Activated naive CD4-positive, alpha-beta T cell treated with anti-CD3 and anti-CD28 coated beads, Interleukin-2, amount 50 U/mL, for 72 hours (primary cell): ENCODE data around the gene AP4S1. TPM values are rescaled to one million over a fixed set of nuclear protein-coding genes. Genes with fewer than 3 reads are reported as not detected.
A peak's percentile ranks its signal among the peaks of the same experiment; 100 is the strongest.

Experiments used
- ATAC-seq, 2 donors: fragments of 150-1000 bp; cut with Tn5 transposase; 2 replicates each; pipeline ENCODE4 v1.10.0; 2021; ENCODE audit warnings: mild to moderate bottlenecking in 2 of 2, moderate library complexity in 2 of 2
- DNase-seq, 2 donors: peaks; one replicate each; pipeline ENCODE4 v3.0.0; 2021 to 2022; ENCODE audit warnings: low spot score in 2 of 2
- H3K27ac Mint-ChIP-seq, 2 donors: one replicate each; pipeline ENCODE4 v1.8.0; 2022; ENCODE audit warnings: mild to moderate bottlenecking in 2 of 2, mixed read lengths in 2 of 2
- H3K36me3 Mint-ChIP-seq, 2 donors: one replicate each; pipeline ENCODE4 v1.8.0; 2022; ENCODE audit warnings: mixed read lengths in 2 of 2
- H3K9me3 Mint-ChIP-seq, 2 donors: one replicate each; pipeline ENCODE4 v1.8.0; 2022; ENCODE audit warnings: mixed read lengths in 2 of 2
- total RNA-seq, 2 donors: library from RNA; stranded (reverse); gene quantifications; one replicate each; pipeline ENCODE4 v1.2.3, GENCODE V29; 2022

AP4S1 gene
- total RNA-seq, 2 donors from 2014 or later: 2.8 to 4.0 TPM

DNA sequence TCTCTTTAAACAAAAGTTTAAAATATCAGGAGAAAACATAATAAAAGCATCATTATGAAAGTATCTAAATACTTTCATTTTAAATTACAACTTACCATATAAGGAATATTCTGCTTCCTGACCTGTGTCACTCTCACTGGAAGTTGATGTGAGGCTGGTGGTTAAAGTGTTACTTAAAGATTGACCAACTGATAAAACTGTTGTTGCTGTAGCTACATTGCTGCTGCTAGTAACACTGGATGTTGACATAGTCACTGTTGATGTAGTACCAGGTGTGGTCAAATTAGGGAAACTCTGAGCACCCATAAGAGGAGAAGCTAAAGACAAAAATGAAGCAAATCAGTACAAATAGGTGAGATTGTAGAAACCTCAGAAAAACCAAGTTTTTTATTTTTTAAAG, 102.2 kb downstream of the AP4S1 start:
- Mint-ChIP-seq H3K9me3 (no peaks in the 10 kb centered on the region), H3K36me3 (peaks cover 5 to 22% of the 10 kb centered on the region in 2 donors)

DNA sequence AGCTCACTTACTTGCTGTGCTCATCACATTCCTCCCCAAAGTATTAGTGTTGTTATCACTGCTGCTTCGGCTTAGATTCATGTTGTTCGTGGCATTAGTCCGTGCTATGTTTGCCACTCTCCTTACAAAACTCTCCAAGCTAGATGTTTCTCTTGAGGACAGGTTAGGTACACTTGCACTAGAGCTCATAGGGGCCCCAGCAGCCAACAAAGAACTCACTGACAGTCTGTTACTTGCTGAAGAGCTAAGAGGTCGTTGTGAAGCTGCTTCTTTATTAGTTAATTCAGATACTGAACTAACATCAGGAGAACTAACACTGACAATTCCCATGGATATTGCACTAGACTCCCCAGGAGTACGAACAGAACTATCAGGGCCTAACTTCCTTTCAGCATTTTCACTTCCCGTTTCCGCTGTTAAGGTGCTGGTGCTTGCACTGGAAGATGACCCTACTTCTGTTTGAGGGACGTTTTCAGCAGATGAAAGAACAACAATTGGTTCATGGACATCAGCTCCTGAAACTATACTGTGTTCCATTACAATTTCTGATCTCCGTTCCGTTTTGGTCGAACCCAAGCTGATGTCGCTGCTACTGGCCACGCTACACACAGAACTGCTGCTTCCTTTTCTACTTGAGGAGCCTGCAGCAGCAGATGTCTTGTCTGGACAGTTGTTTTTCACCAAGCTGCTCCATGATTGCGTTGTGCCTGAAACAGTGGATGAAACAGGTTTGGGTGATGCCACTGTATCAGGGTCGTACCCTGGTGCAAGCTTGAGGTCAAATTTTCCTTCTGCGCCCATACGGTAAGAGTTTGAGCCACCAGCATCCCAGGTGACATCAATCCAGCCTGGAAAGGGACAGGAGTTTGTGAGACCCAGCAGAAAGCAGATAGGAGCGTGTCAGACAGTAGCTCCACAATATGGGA, 103.4 kb downstream of the AP4S1 start:
- H3K36me3 Mint-ChIP-seq: peaks cover 5 to 23% of the 10 kb centered on the region in 2 donors
- H3K27ac Mint-ChIP-seq: peak overlapping the region in 1 of 2 donors; percentile 57
- no peak for DNase-seq
- no peaks in the 10 kb centered on the region for H3K9me3 Mint-ChIP-seq
- no peak for ATAC-seq

More for the DNA sequence above, 102.2 kb downstream of the AP4S1 start:
- H3K27ac Mint-ChIP-seq: no peak overlapping the region
- DNase-seq: peak in 1 of 2 donors; percentile 25
- peak; percentile 82 to 92 for ATAC-seq

- H3K27ac Mint-ChIP-seq: peak overlapping the region in 1 of 2 donors; percentile 25
- DNase-seq: no peak
- peaks cover 10 to 18% of the 10 kb centered on the region in 2 donors for H3K36me3 Mint-ChIP-seq
- no peak for ATAC-seq
- no peaks in the 10 kb centered on the region for H3K9me3 Mint-ChIP-seq
These were observed 107.7 kb downstream of the AP4S1 start for GRCh38 chr14:31133133-31133532.

DNA sequence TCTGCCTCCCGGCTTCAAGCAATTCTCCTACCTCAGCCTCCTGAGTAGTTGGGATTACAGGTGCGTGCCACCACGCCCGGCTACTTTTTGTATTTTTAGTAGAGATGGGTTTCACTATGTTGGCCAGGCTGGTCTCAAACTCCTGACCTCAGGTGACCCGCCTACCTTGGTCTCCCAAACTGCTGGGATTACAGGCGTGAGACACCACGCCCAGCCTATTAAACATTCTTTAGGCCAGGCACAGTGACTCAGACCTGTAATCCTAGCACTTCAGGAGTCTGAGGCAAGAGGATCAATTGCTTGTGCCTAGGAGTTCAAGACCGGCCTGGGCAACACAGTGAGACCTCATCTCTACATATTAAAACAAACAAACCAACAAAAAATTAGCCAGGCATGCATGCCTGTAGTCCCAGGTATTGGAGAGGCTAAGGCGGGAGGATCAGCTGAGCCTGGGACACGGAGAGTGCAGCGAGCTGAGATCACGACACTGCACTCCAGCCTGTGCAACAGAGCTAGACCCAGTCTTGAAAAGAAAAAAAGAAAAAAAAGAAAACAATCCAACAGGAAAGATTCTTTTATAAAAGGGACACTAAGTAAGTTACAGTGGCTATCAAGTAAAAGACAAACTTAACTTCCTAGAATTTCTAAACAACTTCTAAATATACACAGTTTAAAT, 111.9 kb downstream of the AP4S1 start:
- ATAC-seq: no peak
- Mint-ChIP-seq H3K9me3 (no peaks in the 10 kb centered on the region), H3K36me3 (peaks cover 6 to 10% of the 10 kb centered on the region in 2 donors), H3K27ac (no peak overlapping the region)
- DNase-seq: no peak

- no peak overlapping the region for H3K27ac Mint-ChIP-seq
- ATAC-seq (no peak), DNase-seq (no peak)
- no peaks in the 10 kb centered on the region for H3K9me3 Mint-ChIP-seq
- H3K36me3 Mint-ChIP-seq: peaks cover 2 to 10% of the 10 kb centered on the region in 2 donors
These were observed 112.9 kb downstream of the AP4S1 start for GRCh38 chr14:31138301-31138700.

GRCh38 chr14:31139301-31139847, 113.9 kb downstream of the AP4S1 start:
- Mint-ChIP-seq H3K9me3 (no peaks in the 10 kb centered on the region), H3K36me3 (peaks cover 0 to 10% of the 10 kb centered on the region in 2 donors), H3K27ac (no peak overlapping the region)
- ATAC-seq (no peak), DNase-seq (no peak)

- Mint-ChIP-seq H3K9me3 (no peaks in the 10 kb centered on the region), H3K27ac (no peak overlapping the region), H3K36me3 (peaks cover 0 to 6% of the 10 kb centered on the region in 2 donors)
- ATAC-seq (no peak), DNase-seq (no peak)
These were observed 117.1 kb downstream of the AP4S1 start for GRCh38 chr14:31142455-31143087.

Other genes with a start within 250 kb of the AP4S1 start
- gene COCH, start 151.1 kb upstream of the AP4S1 start, total RNA-seq: 1 to 10 TPM in 1 of 2 donors, under 1 TPM in 1; 0.57 to 1.4 TPM
- 10 to 100 TPM; 22.5 to 25.9 TPM for gene STRN3, start 730 bp downstream of the AP4S1 start, total RNA-seq
- 10 to 100 TPM; 75.5 to 87.5 TPM for gene HECTD1, start 182.1 kb downstream of the AP4S1 start, total RNA-seq